Sigmoid colon (tissue), 7 donors: Measurements from ENCODE around the gene SLIT3. TPM values are rescaled to one million over a fixed set of nuclear protein-coding genes. Genes with fewer than 3 reads are reported as not detected.

Experiments
- DNase-seq: peaks from one replicate; pipeline ENCODE4 v3.0.0-alpha.2; 2019
- H3K27ac ChIP-seq, 4 donors: fragments of 200-600 bp; sonication (generic); one replicate each; pipeline ENCODE4 v1.5.1; 2016 to 2019; ENCODE audit warnings: mild to moderate bottlenecking in 1 of 4
- H3K27me3 ChIP-seq, 3 donors: fragments of 200-600 bp; sonication (generic); one replicate each; pipeline ENCODE4 v1.5.1; 2019; ENCODE audit warnings: mild to moderate bottlenecking in 1 of 3
- H3K36me3 ChIP-seq, 4 donors: fragments of 200-600 bp; sonication (generic); one replicate each; pipeline ENCODE4 v1.5.1; 2016 to 2019
- H3K4me1 ChIP-seq, 4 donors: fragments of 200-600 bp; sonication (generic); one replicate each; pipeline ENCODE4 v1.5.1; 2017 to 2019
- H3K4me3 ChIP-seq, 4 donors: fragments of 200-600 bp; sonication (generic); one replicate each; pipeline ENCODE4 v1.5.1; 2017 to 2019; ENCODE audit warnings: mild to moderate bottlenecking in 2 of 4, moderate library complexity in 1 of 4
- H3K9me3 ChIP-seq, 4 donors: fragments of 200-600 bp in 3 of 4; sonication (generic) in 3 of 4; one replicate each; pipeline versions ENCODE4 v1.5.1 to v1.6.1; 2013 to 2019
- EP300 ChIP-seq, 4 donors: sonication (generic); formaldehyde crosslinking; IDR thresholded peaks; one replicate each; pipeline ENCODE4 v1.6.1; 2017; ENCODE audit warnings: antibody characterized with exemption in 4 of 4
- POLR2A ChIP-seq, 2 donors: fragments of 450-650 bp; IDR thresholded peaks; one replicate each; pipeline ENCODE4 v1.6.1; 2016; ENCODE audit warnings: antibody characterized with exemption in 2 of 2, mild to moderate bottlenecking in 2 of 2, moderate library complexity in 2 of 2
- POLR2AphosphoS5 ChIP-seq, 4 donors: sonication (generic); formaldehyde crosslinking; IDR thresholded peaks; one replicate each; pipeline ENCODE4 v1.6.1; 2017; ENCODE audit warnings: antibody characterized with exemption in 4 of 4
- WGBS, 2 donors: extraction: QIAGEN DNeasy Blood & Tissue Kit; methylation state at CpG; one replicate each; pipeline ENCODE4 v1.1.7; 2013; 5-methylcytosine and 5-hydroxymethylcytosine counted together
- intact Hi-C: fragments of 100-400 bp; cut with DNase I; formaldehyde crosslinking; loops from one replicate; pipeline ENCODE4 v1.15.1; 2023
- polyA plus RNA-seq, 3 donors: library from polyadenylated mRNA; stranded (reverse); fragments of 200-250 nt; gene quantifications; one replicate each; pipeline ENCODE4 v1.2.3, GENCODE V29; 2013
- total RNA-seq, 4 donors: library from RNA; depleted of rRNA; stranded (reverse); fragments of >200 nt; gene quantifications; one replicate each; pipeline ENCODE4 v1.1.0, GENCODE V29; 2016
- TF ChIP-seq, protein P1 (sequence below), 4 experiments: fragments of 450-650 bp in 3 of 4; fragments of 200-600 bp in 1 of 4; IDR thresholded peaks; one replicate each; pipeline ENCODE4 v1.5.1; 2016 to 2019; ENCODE audit warnings: antibody characterized with exemption in 4 of 4, mild to moderate bottlenecking in 3 of 4, moderate library complexity in 2 of 4
- donor health status: healthy with polysubstance abuse.
- donor health status: Bipolar disorder and iron deficiency.
- donor health status: healthy.

The SLIT3 gene
- total and polyA plus RNA-seq, 7 donors: 0.23 to 46.3 (median 30.0) TPM

DNA sequence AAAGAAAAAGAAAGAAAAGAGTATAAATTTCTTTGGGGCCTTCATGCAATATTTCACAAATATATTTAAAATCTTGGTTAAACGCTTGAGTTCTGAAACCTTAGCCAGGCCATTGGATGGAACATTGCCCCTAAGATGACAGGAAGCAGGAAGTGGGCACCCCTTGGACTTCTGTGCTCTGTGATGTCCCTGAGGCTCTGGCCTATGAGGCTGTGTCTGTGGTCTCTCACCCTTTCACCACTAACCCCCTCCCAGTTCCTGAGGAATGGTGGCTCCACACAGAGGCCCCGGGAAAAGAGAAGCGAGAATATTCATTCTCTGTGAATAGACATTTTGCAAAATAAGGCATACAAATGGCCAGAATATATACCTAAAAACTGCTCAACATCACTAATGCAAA is 401.3 kb downstream of the SLIT3 start:
- DNase-seq: no peak
- Histone ChIP-seq H3K4me3 (no peak overlapping the region), H3K36me3 (no peaks in the 10 kb centered on the region), H3K4me1 (no peaks in the 10 kb centered on the region), H3K27me3 (no peaks in the 10 kb centered on the region), H3K9me3 (no peaks in the 10 kb centered on the region), H3K27ac (no peak overlapping the region)
- intact Hi-C loops: no loop called here
- 67 to 84% methylated on average over 3 of the region's 3 CpGs for WGBS, 2 donors
- TF ChIP-seq POLR2AphosphoS5 (IDR thresholded peaks at IDR 0.05): no peak
- TF ChIP-seq POLR2A (IDR thresholded peaks at IDR 0.05): no peak
- TF ChIP-seq, protein P1, sequence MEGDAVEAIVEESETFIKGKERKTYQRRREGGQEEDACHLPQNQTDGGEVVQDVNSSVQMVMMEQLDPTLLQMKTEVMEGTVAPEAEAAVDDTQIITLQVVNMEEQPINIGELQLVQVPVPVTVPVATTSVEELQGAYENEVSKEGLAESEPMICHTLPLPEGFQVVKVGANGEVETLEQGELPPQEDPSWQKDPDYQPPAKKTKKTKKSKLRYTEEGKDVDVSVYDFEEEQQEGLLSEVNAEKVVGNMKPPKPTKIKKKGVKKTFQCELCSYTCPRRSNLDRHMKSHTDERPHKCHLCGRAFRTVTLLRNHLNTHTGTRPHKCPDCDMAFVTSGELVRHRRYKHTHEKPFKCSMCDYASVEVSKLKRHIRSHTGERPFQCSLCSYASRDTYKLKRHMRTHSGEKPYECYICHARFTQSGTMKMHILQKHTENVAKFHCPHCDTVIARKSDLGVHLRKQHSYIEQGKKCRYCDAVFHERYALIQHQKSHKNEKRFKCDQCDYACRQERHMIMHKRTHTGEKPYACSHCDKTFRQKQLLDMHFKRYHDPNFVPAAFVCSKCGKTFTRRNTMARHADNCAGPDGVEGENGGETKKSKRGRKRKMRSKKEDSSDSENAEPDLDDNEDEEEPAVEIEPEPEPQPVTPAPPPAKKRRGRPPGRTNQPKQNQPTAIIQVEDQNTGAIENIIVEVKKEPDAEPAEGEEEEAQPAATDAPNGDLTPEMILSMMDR (IDR thresholded peaks at IDR 0.05): no peak
- TF ChIP-seq EP300 (IDR thresholded peaks at IDR 0.05): no peak

DNA sequence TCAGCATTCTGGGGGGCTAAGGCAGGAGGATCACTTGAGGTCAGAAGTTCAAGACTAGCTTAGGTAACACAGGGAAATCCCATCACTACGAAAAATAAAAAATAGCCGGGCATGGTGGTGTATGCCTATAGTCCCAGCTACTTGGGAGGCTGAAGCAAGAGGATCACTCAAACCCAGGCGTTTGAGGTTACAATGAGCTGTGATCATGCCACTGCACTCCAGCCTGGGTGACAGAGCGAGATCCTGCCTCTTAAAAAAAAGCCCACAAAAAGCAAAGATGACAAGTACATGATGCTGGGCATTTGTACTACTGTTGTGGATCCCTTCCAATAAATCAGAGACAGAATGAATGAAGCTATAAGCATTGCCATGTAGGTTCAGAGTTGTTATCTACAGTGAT is 401.7 kb downstream of the SLIT3 start:
- no peaks in the 10 kb centered on the region for H3K27me3 ChIP-seq
- intact Hi-C loops: no loop called here

GRCh38 chr5:168898247-168898911 is 402.6 kb downstream of the SLIT3 start:
- WGBS, 2 donors: 33 to 67% methylated on average over 7 of the region's 7 CpGs
- no peaks in the 10 kb centered on the region for H3K4me1 ChIP-seq
- TF ChIP-seq, protein P1 (IDR thresholded peaks at IDR 0.05): no peak
- no peak for TF ChIP-seq POLR2A (IDR thresholded peaks at IDR 0.05)
- no peak for TF ChIP-seq POLR2AphosphoS5 (IDR thresholded peaks at IDR 0.05)
- TF ChIP-seq EP300 (IDR thresholded peaks at IDR 0.05): no peak
- no peaks in the 10 kb centered on the region for H3K27me3 ChIP-seq
- no peak overlapping the region for H3K27ac ChIP-seq
- no peaks in the 10 kb centered on the region for H3K9me3 ChIP-seq
- no peak overlapping the region for H3K4me3 ChIP-seq
- intact Hi-C loops: no loop called here
- no peaks in the 10 kb centered on the region for H3K36me3 ChIP-seq
- no peak for DNase-seq

More for the DNA sequence above, 401.7 kb downstream of the SLIT3 start:
- WGBS, 2 donors: 81 to 89% methylated on average over 4 of the region's 4 CpGs
- no peak for DNase-seq
- Histone ChIP-seq H3K36me3 (no peaks in the 10 kb centered on the region), H3K4me3 (no peak overlapping the region), H3K27ac (no peak overlapping the region), H3K9me3 (no peaks in the 10 kb centered on the region), H3K4me1 (no peaks in the 10 kb centered on the region)
- TF ChIP-seq, protein P1 (IDR thresholded peaks at IDR 0.05): no peak
- TF ChIP-seq POLR2AphosphoS5 (IDR thresholded peaks at IDR 0.05) (no peak), EP300 (IDR thresholded peaks at IDR 0.05) (no peak)

GRCh38 chr5:168897387-168898122 is 403.4 kb downstream of the SLIT3 start:
- no peak for DNase-seq
- Histone ChIP-seq H3K36me3 (no peaks in the 10 kb centered on the region), H3K4me1 (no peaks in the 10 kb centered on the region), H3K27ac (no peak overlapping the region), H3K4me3 (no peak overlapping the region), H3K9me3 (no peaks in the 10 kb centered on the region), H3K27me3 (no peaks in the 10 kb centered on the region)
- 57 to 80% methylated on average over 8 of the region's 8 CpGs for WGBS, 2 donors
- intact Hi-C loops: no loop called here
- TF ChIP-seq, protein P1 (IDR thresholded peaks at IDR 0.05): no peak
- no peak for TF ChIP-seq POLR2AphosphoS5 (IDR thresholded peaks at IDR 0.05)
- no peak for TF ChIP-seq EP300 (IDR thresholded peaks at IDR 0.05)
- TF ChIP-seq POLR2A (IDR thresholded peaks at IDR 0.05): no peak
